Vagina (tissue), 2 donors: Measurements from ENCODE around the gene SMPX. TPM values are rescaled to one million over a fixed set of nuclear protein-coding genes. Genes with fewer than 3 reads are reported as not detected.

Experiments
- DNase-seq, 2 donors: peaks; one replicate each; pipeline ENCODE4 v3.0.0-alpha.2; 2017; ENCODE audit errors: extremely low spot score in 2 of 2
- H3K27ac ChIP-seq: fragments of 200-600 bp; sonication (generic); one replicate; pipeline ENCODE4 v1.5.1; 2019
- H3K27me3 ChIP-seq: fragments of 200-600 bp; sonication (generic); one replicate; pipeline ENCODE4 v1.5.1; 2019
- H3K36me3 ChIP-seq, 2 donors: fragments of 200-600 bp; sonication (generic); one replicate each; pipeline ENCODE4 v1.5.1; 2017 to 2019
- H3K4me1 ChIP-seq: fragments of 200-600 bp; sonication (generic); one replicate; pipeline ENCODE4 v1.5.1; 2019
- H3K4me3 ChIP-seq, 2 donors: fragments of 200-600 bp; sonication (generic); 1 replicate in 1 of 2; 2 replicates in 1 of 2; pipeline ENCODE4 v1.5.1; 2016 to 2019
- H3K9me3 ChIP-seq: fragments of 200-600 bp; sonication (generic); one replicate; pipeline ENCODE4 v1.5.1; 2019
- CTCF ChIP-seq, 3 experiments: fragments of 450-650 bp in 2 of 3; fragments of 200-600 bp in 1 of 3; sonication (generic) in 1 of 3; IDR thresholded peaks; one replicate each; pipeline ENCODE4 v1.5.1; 2017 to 2019; ENCODE audit warnings: antibody characterized with exemption in 3 of 3, mild to moderate bottlenecking in 2 of 3, moderate library complexity in 2 of 3
- POLR2A ChIP-seq, 2 donors: fragments of 450-650 bp; IDR thresholded peaks; one replicate each; pipeline ENCODE4 v1.6.1; 2017; ENCODE audit warnings: antibody characterized with exemption in 2 of 2, mild to moderate bottlenecking in 2 of 2, moderate library complexity in 2 of 2
- POLR2AphosphoS5 ChIP-seq, 2 donors: sonication (generic); formaldehyde crosslinking; IDR thresholded peaks; one replicate each; pipeline ENCODE4 v1.9.0; 2017; ENCODE audit warnings: antibody characterized with exemption in 2 of 2, mild to moderate bottlenecking in 2 of 2, low read depth in 1 of 2; ENCODE audit not compliant: insufficient read depth in 1 of 2
- intact Hi-C: fragments of 100-400 bp; cut with DNase I; formaldehyde crosslinking; loops from one replicate; pipeline ENCODE4 v1.15.1; 2023
- total RNA-seq: library from RNA; depleted of rRNA; stranded (reverse); fragments of >200 nt; gene quantifications from one replicate; pipeline ENCODE4 v1.2.3, GENCODE V29; 2016

SMPX gene
- total RNA-seq, 1 donor from 2014 or later, result not detected

GRCh38 chrX:21735038-21735767 lies 22.7 kb downstream of the SMPX start:
- no peaks in the 10 kb centered on the region for H3K27me3 ChIP-seq
- no peaks in the 10 kb centered on the region for H3K36me3 ChIP-seq
- H3K4me1 ChIP-seq, result no peaks in the 10 kb centered on the region
- no peak for TF ChIP-seq CTCF (IDR thresholded peaks at IDR 0.05)
- TF ChIP-seq POLR2AphosphoS5 (IDR thresholded peaks at IDR 0.05; ENCODE audit: insufficient read depth in 1 of 2, low read depth in 1 of 2), result no peak
- TF ChIP-seq POLR2A (IDR thresholded peaks at IDR 0.05), result no peak
- no peak for DNase-seq
- no peaks in the 10 kb centered on the region for H3K9me3 ChIP-seq
- H3K4me3 ChIP-seq, result no peak overlapping the region
- intact Hi-C loops, result no loop called here
- H3K27ac ChIP-seq, result no peak overlapping the region

GRCh38 chrX:21734175-21734574 lies 23.7 kb downstream of the SMPX start:
- no peaks in the 10 kb centered on the region for H3K9me3 ChIP-seq
- H3K36me3 ChIP-seq, result no peaks in the 10 kb centered on the region
- intact Hi-C loops, result no loop called here
- TF ChIP-seq CTCF (IDR thresholded peaks at IDR 0.05) (no peak), POLR2A (IDR thresholded peaks at IDR 0.05) (no peak), POLR2AphosphoS5 (IDR thresholded peaks at IDR 0.05; ENCODE audit: insufficient read depth in 1 of 2, low read depth in 1 of 2) (no peak)
- no peaks in the 10 kb centered on the region for H3K4me1 ChIP-seq
- no peak overlapping the region for H3K27ac ChIP-seq
- DNase-seq, result no peak
- H3K27me3 ChIP-seq, result no peaks in the 10 kb centered on the region
- no peak overlapping the region for H3K4me3 ChIP-seq

- H3K4me1 ChIP-seq, result no peaks in the 10 kb centered on the region
- H3K36me3 ChIP-seq, result no peaks in the 10 kb centered on the region
- TF ChIP-seq POLR2A (IDR thresholded peaks at IDR 0.05), result no peak
- TF ChIP-seq POLR2AphosphoS5 (IDR thresholded peaks at IDR 0.05; ENCODE audit: insufficient read depth in 1 of 2, low read depth in 1 of 2), result no peak
- TF ChIP-seq CTCF (IDR thresholded peaks at IDR 0.05), result no peak
- intact Hi-C loops, result no loop called here
- no peak overlapping the region for H3K27ac ChIP-seq
- H3K27me3 ChIP-seq, result no peaks in the 10 kb centered on the region
- H3K4me3 ChIP-seq, result no peak overlapping the region
- DNase-seq, result no peak
- no peaks in the 10 kb centered on the region for H3K9me3 ChIP-seq
These were observed 24.2 kb downstream of the SMPX start for GRCh38 chrX:21733705-21734104.

GRCh38 chrX:21730026-21730425 lies 27.9 kb downstream of the SMPX start:
- no peak overlapping the region for H3K27ac ChIP-seq
- intact Hi-C loops, result no loop called here
- no peaks in the 10 kb centered on the region for H3K4me1 ChIP-seq
- no peak overlapping the region for H3K4me3 ChIP-seq
- DNase-seq, result no peak
- TF ChIP-seq CTCF (IDR thresholded peaks at IDR 0.05), result no peak
- TF ChIP-seq POLR2A (IDR thresholded peaks at IDR 0.05), result no peak
- TF ChIP-seq POLR2AphosphoS5 (IDR thresholded peaks at IDR 0.05; ENCODE audit: insufficient read depth in 1 of 2, low read depth in 1 of 2), result no peak
- no peaks in the 10 kb centered on the region for H3K27me3 ChIP-seq
- no peaks in the 10 kb centered on the region for H3K36me3 ChIP-seq
- no peaks in the 10 kb centered on the region for H3K9me3 ChIP-seq

GRCh38 chrX:21728276-21728968 lies 29.5 kb downstream of the SMPX start:
- Histone ChIP-seq H3K36me3 (no peaks in the 10 kb centered on the region), H3K27ac (no peak overlapping the region), H3K4me3 (no peak overlapping the region), H3K9me3 (no peaks in the 10 kb centered on the region), H3K27me3 (no peaks in the 10 kb centered on the region), H3K4me1 (no peaks in the 10 kb centered on the region)
- TF ChIP-seq POLR2A (IDR thresholded peaks at IDR 0.05), result no peak
- TF ChIP-seq POLR2AphosphoS5 (IDR thresholded peaks at IDR 0.05; ENCODE audit: insufficient read depth in 1 of 2, low read depth in 1 of 2), result no peak
- TF ChIP-seq CTCF (IDR thresholded peaks at IDR 0.05), result no peak
- intact Hi-C loops, result no loop called here
- no peak for DNase-seq
